ENCODE measurements around the gene KIAA1755.

GRCh38 chr20:38249536-38250310 lies 10.8 kb downstream of the KIAA1755 start:
- TF ChIP-seq POLR2A (IDR thresholded peaks at IDR 0.05; ENCODE audit: extremely low read depth, insufficient read length) (no peak), MAX (IDR thresholded peaks at IDR 0.05; ENCODE audit: low read depth, low read length) (no peak)
- TF ChIP-seq, protein P1, sequence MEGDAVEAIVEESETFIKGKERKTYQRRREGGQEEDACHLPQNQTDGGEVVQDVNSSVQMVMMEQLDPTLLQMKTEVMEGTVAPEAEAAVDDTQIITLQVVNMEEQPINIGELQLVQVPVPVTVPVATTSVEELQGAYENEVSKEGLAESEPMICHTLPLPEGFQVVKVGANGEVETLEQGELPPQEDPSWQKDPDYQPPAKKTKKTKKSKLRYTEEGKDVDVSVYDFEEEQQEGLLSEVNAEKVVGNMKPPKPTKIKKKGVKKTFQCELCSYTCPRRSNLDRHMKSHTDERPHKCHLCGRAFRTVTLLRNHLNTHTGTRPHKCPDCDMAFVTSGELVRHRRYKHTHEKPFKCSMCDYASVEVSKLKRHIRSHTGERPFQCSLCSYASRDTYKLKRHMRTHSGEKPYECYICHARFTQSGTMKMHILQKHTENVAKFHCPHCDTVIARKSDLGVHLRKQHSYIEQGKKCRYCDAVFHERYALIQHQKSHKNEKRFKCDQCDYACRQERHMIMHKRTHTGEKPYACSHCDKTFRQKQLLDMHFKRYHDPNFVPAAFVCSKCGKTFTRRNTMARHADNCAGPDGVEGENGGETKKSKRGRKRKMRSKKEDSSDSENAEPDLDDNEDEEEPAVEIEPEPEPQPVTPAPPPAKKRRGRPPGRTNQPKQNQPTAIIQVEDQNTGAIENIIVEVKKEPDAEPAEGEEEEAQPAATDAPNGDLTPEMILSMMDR (IDR thresholded peaks at IDR 0.05; ENCODE audit: low read depth, low read length), result no peak
